OCI-LY3 (cell line): ENCODE results near the gene LMX1A.

Source experiments
- H2AFZ ChIP-seq: fragments of 200-600, 300-600 bp; shearing (Covaris generic); 2 replicates; pipeline ENCODE4 v1.6.0; 2014; ENCODE audit warnings: antibody characterized with exemption, low read depth, low read length
- H3K27ac ChIP-seq: fragments of 200-600, 300-600 bp; sonication (generic); 2 replicates; pipeline ENCODE4 v1.5.1; 2014; ENCODE audit warnings: mild to moderate bottlenecking, low read length, moderate library complexity, mixed read lengths
- H3K27me3 ChIP-seq: fragments of 200-600, 300-600 bp; sonication (generic); 2 replicates; pipeline ENCODE4 v1.6.1; 2014; ENCODE audit warnings: low read depth, low read length, mixed read lengths
- H3K36me3 ChIP-seq: fragments of 200-600, 300-600 bp; sonication (generic); replicated peaks from 2 replicates; pipeline ENCODE3; 2014; ENCODE audit warnings: low read depth, low read length, mixed read lengths
- H3K4me1 ChIP-seq: fragments of 300-600, 200-600 bp; sonication (generic); 2 replicates; pipeline ENCODE4 v1.6.1; 2014; ENCODE audit warnings: low read length, mixed read lengths
- H3K4me2 ChIP-seq: fragments of 200-600, 300-600 bp; sonication (generic); 2 replicates; pipeline ENCODE4 v1.6.1; 2014; ENCODE audit warnings: low read length, mixed read lengths
- H3K4me3 ChIP-seq: fragments of 300-600, 200-600 bp; sonication (generic); 2 replicates; pipeline ENCODE4 v1.5.1; 2014; ENCODE audit warnings: antibody characterized with exemption, mild to moderate bottlenecking, low read length, moderate library complexity
- H3K79me2 ChIP-seq: fragments of 300-600, 200-600 bp; shearing (Covaris generic); 2 replicates; pipeline ENCODE4 v1.6.1; 2014; ENCODE audit warnings: mild to moderate bottlenecking, low read length, mixed read lengths
- H3K9ac ChIP-seq: fragments of 300-600, 200-600 bp; shearing (Covaris generic); 2 replicates; pipeline ENCODE4 v1.6.0; 2014; ENCODE audit warnings: mild to moderate bottlenecking, low read length, moderate library complexity
- H3K9me3 ChIP-seq: fragments of 200-600, 300-600 bp; shearing (Covaris generic); 2 replicates; pipeline ENCODE4 v1.6.1; 2014; ENCODE audit warnings: low read length, mixed read lengths; ENCODE audit not compliant: insufficient read depth
- H4K20me1 ChIP-seq: fragments of 200-600, 300-600 bp; sonication (generic); 2 replicates; pipeline ENCODE4 v1.6.1; 2016; ENCODE audit warnings: low read length, mixed read lengths; ENCODE audit not compliant: insufficient read depth
- EZH2phosphoT487 ChIP-seq: fragments of 200-600 bp; shearing (Covaris generic); IDR thresholded peaks from 2 replicates; pipeline ENCODE4 v1.6.1; 2018; ENCODE audit warnings: antibody characterized with exemption, mixed run types, low read depth
- TF ChIP-seq, protein P1 (sequence below): fragments of 200-600, 300-600 bp; sonication (generic); IDR thresholded peaks from 2 replicates; pipeline ENCODE4 v1.5.1; 2014; ENCODE audit warnings: antibody characterized with exemption, low read length, low read depth

LMX1A gene

DNA sequence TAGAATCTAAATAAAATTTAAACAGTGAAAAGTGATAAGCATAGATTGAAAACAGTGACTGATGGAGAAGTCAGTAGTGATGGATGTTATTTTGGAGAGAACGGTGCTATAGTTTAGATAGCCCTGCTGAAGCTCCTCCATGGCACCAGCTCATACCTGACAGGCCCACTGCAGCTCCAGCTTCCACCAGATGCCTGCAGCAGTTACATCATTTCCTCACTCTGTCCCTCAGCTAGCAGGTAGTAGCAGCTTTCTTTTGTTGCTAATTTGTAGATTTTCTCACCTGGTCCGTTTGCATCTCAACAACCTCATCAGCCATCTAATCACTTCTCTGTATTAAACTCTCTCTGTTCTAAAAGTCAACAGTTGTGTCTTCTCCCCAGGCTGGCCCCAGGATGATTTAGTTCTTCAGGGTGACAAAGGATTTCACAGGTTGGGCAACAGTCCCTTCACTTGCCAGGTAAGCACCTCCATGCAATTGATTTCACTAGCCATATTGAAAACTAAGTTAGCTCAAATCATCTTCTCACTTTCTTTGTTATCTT lies 128.3 kb downstream of the LMX1A start:
- Histone ChIP-seq H2AFZ (no peak overlapping the region), H4K20me1 (peaks cover 9% of the 10 kb centered on the region; the same call in 1 of the 2 replicates), H3K27me3 (peaks cover 34% of the 10 kb centered on the region; the same call in 1 of the 2 replicates), H3K4me2 (no peak overlapping the region), H3K4me1 (no peaks in the 10 kb centered on the region), H3K79me2 (no peaks in the 10 kb centered on the region), H3K4me3 (no peak overlapping the region), H3K9ac (no peak overlapping the region), H3K27ac (no peak overlapping the region), H3K9me3 (no peaks in the 10 kb centered on the region), H3K36me3 (no peaks in the 10 kb centered on the region)
- TF ChIP-seq EZH2phosphoT487 = no peak
- TF ChIP-seq, protein P1, sequence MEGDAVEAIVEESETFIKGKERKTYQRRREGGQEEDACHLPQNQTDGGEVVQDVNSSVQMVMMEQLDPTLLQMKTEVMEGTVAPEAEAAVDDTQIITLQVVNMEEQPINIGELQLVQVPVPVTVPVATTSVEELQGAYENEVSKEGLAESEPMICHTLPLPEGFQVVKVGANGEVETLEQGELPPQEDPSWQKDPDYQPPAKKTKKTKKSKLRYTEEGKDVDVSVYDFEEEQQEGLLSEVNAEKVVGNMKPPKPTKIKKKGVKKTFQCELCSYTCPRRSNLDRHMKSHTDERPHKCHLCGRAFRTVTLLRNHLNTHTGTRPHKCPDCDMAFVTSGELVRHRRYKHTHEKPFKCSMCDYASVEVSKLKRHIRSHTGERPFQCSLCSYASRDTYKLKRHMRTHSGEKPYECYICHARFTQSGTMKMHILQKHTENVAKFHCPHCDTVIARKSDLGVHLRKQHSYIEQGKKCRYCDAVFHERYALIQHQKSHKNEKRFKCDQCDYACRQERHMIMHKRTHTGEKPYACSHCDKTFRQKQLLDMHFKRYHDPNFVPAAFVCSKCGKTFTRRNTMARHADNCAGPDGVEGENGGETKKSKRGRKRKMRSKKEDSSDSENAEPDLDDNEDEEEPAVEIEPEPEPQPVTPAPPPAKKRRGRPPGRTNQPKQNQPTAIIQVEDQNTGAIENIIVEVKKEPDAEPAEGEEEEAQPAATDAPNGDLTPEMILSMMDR = no peak

DNA sequence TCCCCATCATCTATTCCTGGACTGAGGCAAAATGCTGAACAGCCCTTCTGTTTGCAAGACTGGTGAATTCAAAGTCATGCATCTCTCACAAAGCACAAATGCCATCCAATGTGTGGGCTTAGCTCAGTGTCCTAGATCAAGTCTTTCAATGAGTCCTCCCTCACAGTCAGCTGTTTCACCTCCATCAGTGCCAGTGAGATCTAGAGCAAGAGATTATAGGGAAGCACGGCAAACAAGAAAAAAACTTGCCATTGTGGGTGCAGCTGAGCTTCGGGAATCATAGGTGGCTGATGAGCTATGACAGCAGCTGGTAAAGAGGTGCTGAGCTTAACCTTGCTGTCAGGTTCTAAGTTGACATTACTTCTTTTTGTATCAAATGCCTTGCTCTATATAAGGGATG lies 130.2 kb downstream of the LMX1A start:
- H3K4me3 ChIP-seq = no peak overlapping the region
- H3K36me3 ChIP-seq = no peaks in the 10 kb centered on the region
- H3K27ac ChIP-seq = no peak overlapping the region
- no peak overlapping the region for H3K9ac ChIP-seq
- H3K4me2 ChIP-seq = no peak overlapping the region
- no peaks in the 10 kb centered on the region for H3K4me1 ChIP-seq
- TF ChIP-seq, protein P1 = no peak
- no peak for TF ChIP-seq EZH2phosphoT487
- peaks cover 18% of the 10 kb centered on the region; the same call in 1 of the 2 replicates for H3K27me3 ChIP-seq
- H3K9me3 ChIP-seq = no peaks in the 10 kb centered on the region
- H3K79me2 ChIP-seq = no peaks in the 10 kb centered on the region
- no peak overlapping the region for H2AFZ ChIP-seq
- peaks cover 9% of the 10 kb centered on the region; the same call in 1 of the 2 replicates for H4K20me1 ChIP-seq

DNA sequence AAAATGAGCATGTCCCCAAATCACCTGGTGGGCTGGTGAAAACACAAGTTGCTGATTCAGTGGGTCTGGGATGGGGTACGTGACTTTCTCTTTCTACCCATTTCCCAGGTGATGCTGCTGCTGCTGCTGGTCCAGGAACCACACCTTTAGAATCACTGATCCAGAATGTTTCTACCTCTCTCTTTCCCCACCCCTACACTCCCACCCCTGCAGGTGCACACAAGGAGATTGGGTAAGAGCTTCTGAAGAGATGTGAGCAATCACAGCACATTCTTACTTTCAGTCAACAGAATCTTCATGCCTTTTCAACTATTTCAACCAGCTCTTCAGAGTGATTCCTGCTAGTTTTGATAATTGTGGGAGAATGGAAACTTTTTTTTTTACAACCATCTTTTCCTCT lies 130.9 kb downstream of the LMX1A start:
- H3K27me3 ChIP-seq = peaks cover 17% of the 10 kb centered on the region; the same call in 1 of the 2 replicates
- no peaks in the 10 kb centered on the region for H3K79me2 ChIP-seq
- no peak overlapping the region for H2AFZ ChIP-seq
- peaks cover 9% of the 10 kb centered on the region; the same call in 1 of the 2 replicates for H4K20me1 ChIP-seq
- H3K9me3 ChIP-seq = no peaks in the 10 kb centered on the region
- H3K4me3 ChIP-seq = no peak overlapping the region
- no peak overlapping the region for H3K27ac ChIP-seq
- H3K9ac ChIP-seq = no peak overlapping the region
- TF ChIP-seq EZH2phosphoT487 = no peak
- TF ChIP-seq, protein P1 = no peak
- H3K36me3 ChIP-seq = no peaks in the 10 kb centered on the region
- no peaks in the 10 kb centered on the region for H3K4me1 ChIP-seq
- H3K4me2 ChIP-seq = no peak overlapping the region

DNA sequence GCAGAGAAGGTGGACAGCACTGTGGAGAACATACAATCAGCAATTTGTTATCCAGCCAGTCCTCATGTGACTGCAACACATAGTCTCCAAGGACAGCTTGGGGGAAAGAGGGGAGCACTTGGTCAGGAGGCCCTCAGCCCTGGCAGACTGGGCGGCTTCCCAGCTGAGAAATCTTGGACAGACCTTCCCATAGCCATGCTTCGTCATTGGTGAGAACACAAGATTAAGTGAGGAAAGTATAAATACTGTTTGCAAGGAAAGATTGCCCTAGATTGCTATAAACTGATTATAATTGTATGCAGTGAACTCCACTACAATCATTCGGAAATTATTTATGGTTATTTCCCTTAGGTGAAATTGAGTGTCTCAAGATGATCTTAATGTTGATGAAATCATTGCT lies 131.5 kb downstream of the LMX1A start:
- no peaks in the 10 kb centered on the region for H3K9me3 ChIP-seq

More for the DNA sequence above, 131.5 kb downstream of the LMX1A start:
- no peak overlapping the region for H2AFZ ChIP-seq
- H3K79me2 ChIP-seq = no peaks in the 10 kb centered on the region
- H3K4me3 ChIP-seq = no peak overlapping the region
- peaks cover 22% of the 10 kb centered on the region for H3K27me3 ChIP-seq
- no peaks in the 10 kb centered on the region for H3K4me1 ChIP-seq
- no peak overlapping the region for H3K4me2 ChIP-seq
- TF ChIP-seq, protein P1 = no peak
- no peaks in the 10 kb centered on the region for H3K36me3 ChIP-seq
- peaks cover 9% of the 10 kb centered on the region; the same call in 1 of the 2 replicates for H4K20me1 ChIP-seq
- H3K9ac ChIP-seq = no peak overlapping the region
- H3K27ac ChIP-seq = no peak overlapping the region
